GM13977 (cell line): ENCODE data around the gene CUX1.

Source experiments
- DNase-seq: peaks from one replicate; pipeline ENCODE4 v3.0.0; 2012; ENCODE audit warnings: low spot score
- CTCF ChIP-seq: IDR thresholded peaks from 2 replicates; pipeline ENCODE4 v1.5.1; 2012; ENCODE audit warnings: mild to moderate bottlenecking, control low read depth; ENCODE audit not compliant: insufficient read depth; ENCODE audit errors: extremely low read depth, missing control alignments
- in situ Hi-C: fragments of 300-500 bp; cut with MboI; formaldehyde crosslinking; loops from one replicate; pipeline ENCODE4 v1.12.0; 2022; ENCODE audit warnings: low sequenced_read_pairs, low pct_unique_long_range_greater_than_20kb, mixed read lengths, inconsistent platforms; ENCODE audit not compliant: unreplicated experiment

CUX1 gene

DNA sequence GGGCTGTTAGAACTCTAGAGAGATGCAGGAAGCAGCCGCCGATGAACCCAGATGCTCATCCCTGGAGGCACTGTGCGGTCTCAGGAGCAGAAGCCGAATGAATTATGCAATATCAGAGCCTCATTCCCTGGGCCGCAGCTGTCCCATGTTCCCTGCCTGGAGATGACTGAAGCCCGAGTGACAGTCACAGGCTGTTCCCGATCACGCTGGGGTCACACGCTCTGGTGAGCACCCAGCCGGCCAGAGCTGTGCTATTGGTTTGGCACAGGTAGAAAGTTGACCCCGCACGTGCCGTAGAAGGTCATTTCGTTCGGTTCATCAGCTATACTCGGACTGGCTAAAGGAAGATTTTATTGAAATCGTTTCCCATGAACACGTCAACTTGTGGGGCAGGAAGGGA lies 328.7 kb downstream of the CUX1 start:
- no peak for TF ChIP-seq CTCF
- in situ Hi-C loops = no loop called here
- no peak for DNase-seq

- in situ Hi-C loops = no loop called here
- no peak for DNase-seq
Measured at GRCh38 chr7:102147008-102147407, 329.6 kb downstream of the CUX1 start.

DNA sequence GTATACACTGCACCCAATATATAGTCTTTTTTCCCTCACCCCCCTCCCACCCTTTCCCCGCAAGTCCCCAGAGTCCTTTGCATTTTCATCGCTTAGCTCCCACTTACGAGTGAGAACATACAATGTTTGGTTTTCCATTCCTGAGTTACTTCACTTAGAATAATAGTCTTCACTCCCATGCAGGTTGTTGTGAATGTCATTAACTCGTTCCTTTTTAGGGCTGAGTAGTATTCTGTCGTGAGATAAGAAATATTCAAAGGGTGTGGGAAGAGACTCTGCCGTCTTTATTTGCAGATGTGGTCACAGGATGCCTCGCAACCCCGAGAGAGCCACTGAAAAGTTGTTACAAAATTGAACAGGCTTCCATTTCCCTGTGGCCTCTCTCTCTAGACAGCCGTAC lies 331.4 kb downstream of the CUX1 start:
- no peak for DNase-seq
- in situ Hi-C loops = no loop called here
- no peak for TF ChIP-seq CTCF

More at GRCh38 chr7:102147008-102147407, 329.6 kb downstream of the CUX1 start:
- TF ChIP-seq CTCF = no peak

GRCh38 chr7:102149416-102149815 lies 332.0 kb downstream of the CUX1 start:
- in situ Hi-C loops = no loop called here

GRCh38 chr7:102150266-102150665 lies 332.8 kb downstream of the CUX1 start:
- DNase-seq = no peak
- in situ Hi-C loops = no loop called here
- TF ChIP-seq CTCF = no peak

More at GRCh38 chr7:102149416-102149815, 332.0 kb downstream of the CUX1 start:
- TF ChIP-seq CTCF = no peak
- DNase-seq = no peak

DNA sequence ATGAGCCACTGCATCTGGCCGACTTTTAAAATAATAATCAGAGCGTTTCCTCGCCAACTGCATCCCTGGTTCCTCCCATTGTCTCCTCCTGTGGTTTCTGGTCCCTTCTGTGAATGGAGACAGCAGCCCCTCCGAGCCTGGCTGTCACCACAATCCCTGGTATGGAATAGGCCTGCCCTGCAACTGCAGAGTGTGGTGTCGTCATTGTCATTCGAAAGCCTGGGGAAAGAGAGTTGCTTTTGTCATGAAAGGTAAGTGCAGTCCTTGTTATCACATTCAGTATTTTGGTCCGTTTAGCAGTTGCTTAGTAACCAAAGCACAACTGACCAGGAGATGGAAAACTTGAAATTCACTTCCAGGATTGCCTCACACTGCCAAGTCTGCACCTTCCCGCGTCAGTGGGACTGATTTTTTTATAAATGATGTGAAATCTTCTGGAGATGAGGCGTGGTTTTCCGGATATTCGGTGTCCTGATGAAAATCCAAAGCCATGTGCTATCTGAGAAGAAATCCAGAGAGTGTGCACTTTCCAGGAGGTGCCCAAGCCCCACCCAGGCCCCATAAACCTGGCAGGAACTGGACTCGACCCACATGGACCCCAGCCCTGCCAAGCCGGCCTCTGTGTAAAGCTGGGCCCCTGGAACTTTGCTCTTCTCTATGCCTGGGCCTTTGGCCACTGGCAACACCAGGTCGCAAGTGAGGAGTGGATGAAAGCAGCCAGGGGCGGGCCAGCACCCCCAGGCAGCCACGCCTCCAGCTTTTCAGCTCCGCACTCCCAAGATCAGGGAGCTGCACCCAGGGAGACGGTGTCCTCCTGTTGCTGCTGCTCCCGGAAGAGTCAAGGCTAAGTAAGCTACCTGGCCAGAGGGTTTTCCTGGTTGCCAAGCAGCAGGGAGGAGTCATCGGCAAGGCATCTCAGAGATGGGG lies 335.5 kb downstream of the CUX1 start:
- no peak for DNase-seq
- no peak for TF ChIP-seq CTCF
- in situ Hi-C loops = no loop called here

DNA sequence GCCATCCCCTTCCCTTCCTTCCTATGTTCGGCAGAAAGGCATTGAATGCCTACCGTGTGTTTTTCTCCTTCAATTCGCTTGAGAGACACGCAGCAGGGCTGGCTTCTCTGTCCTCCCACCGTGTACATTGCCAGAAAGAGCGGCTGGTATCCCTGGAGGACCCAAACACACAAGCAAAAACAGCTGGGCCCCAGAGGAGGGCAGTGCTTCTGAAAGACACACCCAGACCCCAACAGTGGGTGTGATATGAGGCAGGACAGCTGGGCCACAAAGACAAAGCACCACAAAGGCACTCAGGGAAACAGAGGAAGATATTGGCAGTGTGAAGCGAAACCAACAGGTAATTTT lies 336.1 kb downstream of the CUX1 start:
- in situ Hi-C loops = no loop called here
- no peak for DNase-seq
- TF ChIP-seq CTCF = no peak
